NB4 (cell line): Measurements from ENCODE around the gene NTM.

Experiments
- POLR2A ChIP-seq: IDR thresholded peaks from 2 replicates; pipeline ENCODE4 v1.6.1; 2011; ENCODE audit warnings: mild to moderate bottlenecking; ENCODE audit not compliant: insufficient read length; ENCODE audit errors: extremely low read depth
- TF ChIP-seq, protein P1 (sequence below): IDR thresholded peaks from one replicate; pipeline ENCODE4 v1.5.1; 2012; ENCODE audit warnings: low read depth, low read length

GRCh38 chr11:132367293-132367692 is 996.9 kb downstream of the NTM start:
- TF ChIP-seq, protein P1, sequence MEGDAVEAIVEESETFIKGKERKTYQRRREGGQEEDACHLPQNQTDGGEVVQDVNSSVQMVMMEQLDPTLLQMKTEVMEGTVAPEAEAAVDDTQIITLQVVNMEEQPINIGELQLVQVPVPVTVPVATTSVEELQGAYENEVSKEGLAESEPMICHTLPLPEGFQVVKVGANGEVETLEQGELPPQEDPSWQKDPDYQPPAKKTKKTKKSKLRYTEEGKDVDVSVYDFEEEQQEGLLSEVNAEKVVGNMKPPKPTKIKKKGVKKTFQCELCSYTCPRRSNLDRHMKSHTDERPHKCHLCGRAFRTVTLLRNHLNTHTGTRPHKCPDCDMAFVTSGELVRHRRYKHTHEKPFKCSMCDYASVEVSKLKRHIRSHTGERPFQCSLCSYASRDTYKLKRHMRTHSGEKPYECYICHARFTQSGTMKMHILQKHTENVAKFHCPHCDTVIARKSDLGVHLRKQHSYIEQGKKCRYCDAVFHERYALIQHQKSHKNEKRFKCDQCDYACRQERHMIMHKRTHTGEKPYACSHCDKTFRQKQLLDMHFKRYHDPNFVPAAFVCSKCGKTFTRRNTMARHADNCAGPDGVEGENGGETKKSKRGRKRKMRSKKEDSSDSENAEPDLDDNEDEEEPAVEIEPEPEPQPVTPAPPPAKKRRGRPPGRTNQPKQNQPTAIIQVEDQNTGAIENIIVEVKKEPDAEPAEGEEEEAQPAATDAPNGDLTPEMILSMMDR, result no peak
- TF ChIP-seq POLR2A, result no peak
